Measurements from ENCODE around the gene RSRP1.
"Not testable (repeated sequence)": the region's sequence is repeated elsewhere in the genome, so short reads cannot be mapped to it uniquely, and the experiment has no call there.

RSRP1 gene

GRCh38 chr1:25236261-25236660 lies 11.0 kb downstream of the RSRP1 start:
- H3K9ac ChIP-seq (ENCODE audit: low read length); H3K36me3 ChIP-seq (ENCODE audit: control insufficient read depth, insufficient read depth, low read length); H3K4me3 ChIP-seq (ENCODE audit: low read depth, low read length); H3K27me3 ChIP-seq (ENCODE audit: control insufficient read depth, insufficient read depth, low read length); H3K4me1 ChIP-seq (ENCODE audit: control insufficient read depth, insufficient read depth, low read length); H3K27ac ChIP-seq (ENCODE audit: low read depth, low read length); H3K9me3 ChIP-seq (ENCODE audit: control insufficient read depth, insufficient read depth, low read depth, low read length): not testable (repeated sequence)

DNA sequence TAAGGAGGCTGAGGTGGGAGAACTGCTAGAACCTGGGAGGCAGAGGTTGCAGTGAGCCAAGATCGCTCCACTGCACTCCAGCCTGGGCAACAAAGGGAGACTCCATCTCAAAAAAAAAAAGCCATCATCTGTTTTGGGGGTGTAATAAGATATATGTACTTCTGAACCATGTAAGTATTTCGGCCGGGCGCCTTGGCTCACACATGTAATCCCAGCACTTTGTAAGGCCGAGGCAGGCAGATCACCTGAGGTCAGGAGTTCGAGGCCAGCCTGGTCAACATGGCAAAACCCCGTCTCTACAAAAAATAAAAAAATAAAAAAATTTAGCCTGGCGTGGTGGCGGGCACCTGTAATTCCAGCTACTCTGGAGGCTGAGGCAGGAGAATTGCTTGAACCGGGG lies 11.8 kb downstream of the RSRP1 start:
- not testable (repeated sequence) for H3K9ac ChIP-seq (ENCODE audit: low read length); H3K4me3 ChIP-seq (ENCODE audit: low read depth, low read length); H3K27ac ChIP-seq (ENCODE audit: low read depth, low read length); H3K4me1 ChIP-seq (ENCODE audit: control insufficient read depth, insufficient read depth, low read length); H3K36me3 ChIP-seq (ENCODE audit: control insufficient read depth, insufficient read depth, low read length); H3K9me3 ChIP-seq (ENCODE audit: control insufficient read depth, insufficient read depth, low read depth, low read length); H3K27me3 ChIP-seq (ENCODE audit: control insufficient read depth, insufficient read depth, low read length)

DNA sequence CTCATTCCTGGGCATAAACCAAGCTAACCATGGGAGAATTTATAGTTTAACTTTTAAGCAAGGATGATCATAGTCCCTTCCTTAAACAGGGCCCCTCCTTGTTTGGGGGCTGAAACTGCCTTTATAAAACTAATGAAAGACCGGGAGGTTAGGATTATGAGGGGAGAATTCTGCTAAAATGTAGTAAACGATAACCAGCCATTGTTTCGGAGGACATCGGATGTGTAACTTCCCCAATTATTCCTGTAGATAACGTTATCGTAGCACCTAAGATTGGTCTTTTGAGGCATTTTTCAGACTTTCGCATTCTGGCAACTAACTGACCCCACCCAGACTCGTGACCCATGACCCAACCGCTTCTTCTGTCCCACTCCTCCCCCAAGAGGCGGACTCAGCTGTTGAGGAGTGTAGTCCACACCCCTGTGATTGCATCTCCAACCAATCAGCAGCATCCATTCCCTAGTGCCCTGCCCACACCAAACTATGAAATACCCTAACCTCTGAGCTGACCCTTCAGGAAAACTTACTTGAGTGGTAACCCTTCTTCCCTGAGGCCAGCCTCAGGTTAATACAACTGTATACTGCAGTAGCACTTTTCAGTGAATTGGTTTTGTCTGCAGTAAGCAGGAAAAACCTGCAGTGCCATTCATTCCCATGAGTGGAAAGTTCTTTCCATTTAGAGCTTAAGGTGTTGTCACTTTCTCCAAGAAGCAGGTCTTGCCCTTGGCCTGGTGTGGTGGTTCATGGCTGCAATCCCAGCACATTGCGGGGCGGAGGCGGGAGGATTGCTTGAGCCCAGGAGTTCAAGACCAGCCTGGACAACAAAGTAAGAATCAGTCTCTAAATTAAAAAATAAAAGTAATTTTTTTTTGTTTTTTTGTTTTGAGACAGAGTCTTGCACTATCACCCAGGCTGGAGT lies 14.1 kb downstream of the RSRP1 start:
- Histone ChIP-seq H3K4me3 (ENCODE audit: low read depth, low read length) (peak overlapping the region; percentile 78), H3K4me1 (ENCODE audit: control insufficient read depth, insufficient read depth, low read length) (no peaks in the 10 kb centered on the region), H3K27ac (ENCODE audit: low read depth, low read length) (peak overlapping the region; percentile 72), H3K36me3 (ENCODE audit: control insufficient read depth, insufficient read depth, low read length) (peaks cover 19% of the 10 kb centered on the region), H3K27me3 (ENCODE audit: control insufficient read depth, insufficient read depth, low read length) (no peaks in the 10 kb centered on the region), H3K9me3 (ENCODE audit: control insufficient read depth, insufficient read depth, low read depth, low read length) (no peaks in the 10 kb centered on the region), H3K9ac (ENCODE audit: low read length) (peak overlapping the region; percentile 91)

DNA sequence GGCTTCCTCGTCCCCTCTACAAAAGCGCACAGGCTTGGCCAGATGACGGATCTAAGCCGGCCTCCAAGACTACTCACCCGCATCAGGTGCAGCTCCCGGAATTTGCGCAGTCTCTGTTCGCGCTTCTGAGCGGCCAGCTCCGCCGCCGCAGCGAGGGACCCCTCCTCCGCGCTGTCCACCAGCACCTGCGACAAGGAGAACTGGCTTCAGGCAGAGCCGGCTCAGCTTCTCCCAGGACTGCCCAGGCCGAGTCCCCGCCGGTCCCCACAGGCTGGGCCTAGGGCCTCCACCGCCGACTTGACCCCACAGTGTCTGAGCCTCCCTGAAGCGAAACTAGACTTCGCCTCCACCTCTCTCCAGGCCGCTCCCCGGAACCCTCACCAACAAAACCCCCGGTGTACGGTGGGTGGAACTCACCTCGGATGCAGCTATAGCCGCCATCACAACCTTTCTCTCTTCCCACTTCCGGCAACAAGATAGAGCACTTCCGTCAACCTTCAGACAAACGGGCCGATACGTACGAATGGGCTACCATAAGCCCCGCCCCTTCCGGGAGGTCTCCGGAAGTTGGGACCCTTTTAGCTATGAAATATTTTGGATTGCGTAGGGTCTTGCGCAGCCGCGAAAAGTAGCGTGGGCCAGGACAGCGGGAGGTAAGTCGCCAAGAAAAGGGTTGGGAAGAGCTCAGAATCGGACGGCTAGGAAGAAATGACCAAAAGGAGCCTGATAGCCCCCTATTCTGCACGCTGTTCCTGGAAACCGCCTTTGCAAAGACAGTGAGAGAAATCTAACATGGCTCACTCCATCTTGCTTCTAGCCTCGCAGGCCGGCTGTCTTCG lies 15.0 kb downstream of the RSRP1 start, which contains the start of gene SYF2:
SYF2 (minus strand) TSS at position 476 of the 839 bp plus-strand sequence; CDS start at position 441, 35 bp downstream.
- H3K4me1 ChIP-seq (ENCODE audit: control insufficient read depth, insufficient read depth, low read length) = no peaks in the 10 kb centered on the region
- peak within 1 kb of the TSS; percentile 72 for H3K27ac ChIP-seq (ENCODE audit: low read depth, low read length)
- H3K9ac ChIP-seq (ENCODE audit: low read length) = peak within 1 kb of the TSS; percentile 91
- H3K36me3 ChIP-seq (ENCODE audit: control insufficient read depth, insufficient read depth, low read length) = peaks cover 27% of the 10 kb centered on the region
- H3K9me3 ChIP-seq (ENCODE audit: control insufficient read depth, insufficient read depth, low read depth, low read length) = no peaks in the 10 kb centered on the region
- H3K4me3 ChIP-seq (ENCODE audit: low read depth, low read length) = peak within 1 kb of the TSS; percentile 78
- no peaks in the 10 kb centered on the region for H3K27me3 ChIP-seq (ENCODE audit: control insufficient read depth, insufficient read depth, low read length)

- no peak overlapping the region for H3K4me3 ChIP-seq (ENCODE audit: low read depth, low read length)
- no peak overlapping the region for H3K9ac ChIP-seq (ENCODE audit: low read length)
- H3K27ac ChIP-seq (ENCODE audit: low read depth, low read length) = no peak overlapping the region
- H3K27me3 ChIP-seq (ENCODE audit: control insufficient read depth, insufficient read depth, low read length) = no peaks in the 10 kb centered on the region
- no peaks in the 10 kb centered on the region for H3K9me3 ChIP-seq (ENCODE audit: control insufficient read depth, insufficient read depth, low read depth, low read length)
- H3K4me1 ChIP-seq (ENCODE audit: control insufficient read depth, insufficient read depth, low read length) = no peaks in the 10 kb centered on the region
- peaks cover 65% of the 10 kb centered on the region for H3K36me3 ChIP-seq (ENCODE audit: control insufficient read depth, insufficient read depth, low read length)
Measured at GRCh38 chr1:25223471-25223870, 23.8 kb downstream of the RSRP1 start.

DNA sequence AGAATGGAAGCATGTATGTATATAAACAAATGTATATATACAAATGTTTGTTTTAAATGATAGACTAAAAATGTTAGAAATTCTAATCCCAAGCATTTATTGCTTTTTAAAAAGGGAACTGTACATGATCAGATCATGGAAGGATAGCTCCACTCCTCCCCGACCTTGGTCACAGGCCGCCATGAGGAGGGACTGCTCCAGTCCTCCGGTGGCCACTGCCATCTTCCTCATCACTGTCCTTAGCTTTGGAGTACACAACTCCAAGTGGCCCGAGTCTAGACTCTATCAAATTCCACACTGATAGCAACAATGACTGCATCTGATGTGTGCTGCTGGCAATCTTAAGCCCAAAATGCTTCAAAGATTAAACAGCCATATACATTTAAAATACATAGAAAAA lies 24.6 kb downstream of the RSRP1 start:
- Histone ChIP-seq H3K9ac (ENCODE audit: low read length) (no peak overlapping the region), H3K4me3 (ENCODE audit: low read depth, low read length) (no peak overlapping the region), H3K4me1 (ENCODE audit: control insufficient read depth, insufficient read depth, low read length) (no peaks in the 10 kb centered on the region), H3K27me3 (ENCODE audit: control insufficient read depth, insufficient read depth, low read length) (no peaks in the 10 kb centered on the region), H3K27ac (ENCODE audit: low read depth, low read length) (no peak overlapping the region), H3K36me3 (ENCODE audit: control insufficient read depth, insufficient read depth, low read length) (peaks cover 58% of the 10 kb centered on the region), H3K9me3 (ENCODE audit: control insufficient read depth, insufficient read depth, low read depth, low read length) (no peaks in the 10 kb centered on the region)

DNA sequence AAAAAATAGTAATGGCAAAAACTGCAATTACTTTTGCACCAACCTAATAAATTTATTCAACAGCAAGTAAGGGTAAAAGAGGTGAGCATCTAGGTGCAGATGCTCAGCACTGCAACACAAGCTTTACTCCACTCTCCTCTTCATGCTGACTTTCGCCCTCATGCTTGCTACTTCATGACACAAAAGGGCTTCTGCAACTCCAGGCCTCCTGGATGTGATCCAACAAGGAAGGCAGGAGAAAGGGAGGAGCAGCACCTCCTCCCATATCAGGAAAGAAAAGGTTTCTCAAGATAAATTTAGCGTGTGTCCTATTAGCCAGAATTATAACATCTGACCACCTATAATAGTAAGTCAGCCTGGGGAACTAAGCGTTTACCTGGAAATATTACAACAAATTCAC lies 26.6 kb downstream of the RSRP1 start:
- Histone ChIP-seq H3K36me3 (ENCODE audit: control insufficient read depth, insufficient read depth, low read length) (peaks cover 42% of the 10 kb centered on the region), H3K4me3 (ENCODE audit: low read depth, low read length) (no peak overlapping the region), H3K27ac (ENCODE audit: low read depth, low read length) (no peak overlapping the region), H3K4me1 (ENCODE audit: control insufficient read depth, insufficient read depth, low read length) (no peaks in the 10 kb centered on the region), H3K9ac (ENCODE audit: low read length) (no peak overlapping the region), H3K27me3 (ENCODE audit: control insufficient read depth, insufficient read depth, low read length) (no peaks in the 10 kb centered on the region), H3K9me3 (ENCODE audit: control insufficient read depth, insufficient read depth, low read depth, low read length) (no peaks in the 10 kb centered on the region)

DNA sequence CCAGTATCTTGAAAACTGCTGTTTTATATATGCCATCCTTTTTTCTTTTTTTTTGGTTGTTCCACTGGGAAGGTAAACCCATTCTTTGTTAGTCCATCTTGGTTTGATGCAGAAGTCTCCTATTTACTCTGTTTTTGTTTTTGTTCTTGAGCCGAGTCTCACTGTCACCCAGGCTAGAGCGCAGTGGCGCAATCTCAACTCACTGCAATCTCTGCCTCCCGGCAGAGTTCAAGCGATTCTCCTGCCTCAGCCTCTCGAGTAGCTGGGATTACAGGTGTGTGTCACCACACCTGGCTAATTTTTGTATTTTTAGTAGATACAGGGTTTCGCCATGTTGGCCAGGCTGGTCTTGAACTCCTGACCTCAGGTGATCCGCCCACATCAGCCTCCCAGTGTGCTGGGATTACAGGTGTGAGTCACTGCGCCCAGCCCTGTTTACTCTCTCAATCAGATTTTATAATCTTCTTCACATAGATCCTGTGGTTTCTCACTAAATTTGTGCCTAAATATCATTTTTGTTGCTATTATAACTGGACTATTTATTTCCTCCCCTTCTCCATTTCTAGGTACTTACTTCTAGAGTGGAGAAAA lies 27.5 kb downstream of the RSRP1 start:
- H3K27ac ChIP-seq (ENCODE audit: low read depth, low read length) = no peak overlapping the region
- no peak overlapping the region for H3K9ac ChIP-seq (ENCODE audit: low read length)
- H3K4me3 ChIP-seq (ENCODE audit: low read depth, low read length) = no peak overlapping the region
- H3K4me1 ChIP-seq (ENCODE audit: control insufficient read depth, insufficient read depth, low read length) = no peaks in the 10 kb centered on the region
- peaks cover 38% of the 10 kb centered on the region for H3K36me3 ChIP-seq (ENCODE audit: control insufficient read depth, insufficient read depth, low read length)
- H3K9me3 ChIP-seq (ENCODE audit: control insufficient read depth, insufficient read depth, low read depth, low read length) = no peaks in the 10 kb centered on the region
- no peaks in the 10 kb centered on the region for H3K27me3 ChIP-seq (ENCODE audit: control insufficient read depth, insufficient read depth, low read length)

- no peaks in the 10 kb centered on the region for H3K9me3 ChIP-seq (ENCODE audit: control insufficient read depth, insufficient read depth, low read depth, low read length)
- no peak overlapping the region for H3K9ac ChIP-seq (ENCODE audit: low read length)
- H3K4me3 ChIP-seq (ENCODE audit: low read depth, low read length) = no peak overlapping the region
- no peaks in the 10 kb centered on the region for H3K4me1 ChIP-seq (ENCODE audit: control insufficient read depth, insufficient read depth, low read length)
- no peaks in the 10 kb centered on the region for H3K27me3 ChIP-seq (ENCODE audit: control insufficient read depth, insufficient read depth, low read length)
- H3K27ac ChIP-seq (ENCODE audit: low read depth, low read length) = no peak overlapping the region
- H3K36me3 ChIP-seq (ENCODE audit: control insufficient read depth, insufficient read depth, low read length) = peaks cover 20% of the 10 kb centered on the region
Measured at GRCh38 chr1:25217598-25218232, 29.5 kb downstream of the RSRP1 start.

DNA sequence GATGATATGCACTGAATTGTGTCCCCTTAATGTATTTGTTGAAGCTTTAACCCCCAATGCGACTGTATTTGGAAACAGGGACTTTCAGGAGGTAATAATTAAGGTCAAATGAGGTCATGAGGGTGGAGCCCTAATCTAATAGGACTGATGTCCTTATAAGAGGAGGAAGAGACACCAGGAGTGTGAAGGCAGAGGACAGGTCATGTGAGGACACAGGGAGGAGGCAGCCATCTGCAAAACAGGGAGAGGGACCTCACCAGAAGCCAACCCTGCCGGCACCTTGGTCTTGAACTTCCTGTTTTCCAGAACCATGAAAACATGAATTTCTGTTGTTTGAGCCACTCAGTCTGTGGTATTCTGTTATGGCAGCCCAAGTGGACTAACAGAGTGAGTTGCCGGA lies 30.2 kb downstream of the RSRP1 start:
- Histone ChIP-seq H3K27me3 (ENCODE audit: control insufficient read depth, insufficient read depth, low read length) (no peaks in the 10 kb centered on the region), H3K9me3 (ENCODE audit: control insufficient read depth, insufficient read depth, low read depth, low read length) (no peaks in the 10 kb centered on the region), H3K36me3 (ENCODE audit: control insufficient read depth, insufficient read depth, low read length) (peaks cover 14% of the 10 kb centered on the region), H3K9ac (ENCODE audit: low read length) (no peak overlapping the region), H3K4me3 (ENCODE audit: low read depth, low read length) (no peak overlapping the region), H3K27ac (ENCODE audit: low read depth, low read length) (no peak overlapping the region), H3K4me1 (ENCODE audit: control insufficient read depth, insufficient read depth, low read length) (no peaks in the 10 kb centered on the region)

Data from HUES6 (cell line).